ENCODE measurements around the gene EXPH5.

The EXPH5 gene

DNA sequence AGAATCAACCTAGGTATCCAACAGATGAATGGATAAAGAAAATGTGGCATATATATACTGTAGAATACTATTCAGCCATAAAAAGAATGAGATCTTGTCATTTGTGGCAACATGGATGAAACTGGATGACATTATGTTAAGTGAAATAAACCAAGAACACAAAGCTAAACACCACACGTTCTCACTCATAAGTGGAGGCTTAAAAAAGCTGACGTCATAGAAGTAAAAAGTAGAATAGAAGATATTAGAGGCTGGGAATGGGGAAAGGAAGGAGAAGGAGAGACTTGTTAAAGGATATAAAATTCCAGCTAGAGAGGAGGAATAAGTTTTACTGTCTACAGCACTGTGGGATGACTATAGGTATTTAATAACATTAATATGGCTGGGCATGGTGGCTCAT lies 12.9 kb downstream of the EXPH5 start:
- TF ChIP-seq EZH2 (optimal IDR thresholded peaks at IDR 0.05; ENCODE audit: low read depth, low read length), result no peak
- Histone ChIP-seq H3K4me3 (ENCODE audit: low read length) (no peak overlapping the region), H3K4me2 (ENCODE audit: low read depth, low read length) (no peak overlapping the region), H4K20me1 (ENCODE audit: insufficient read depth, low read length) (no peaks in the 10 kb centered on the region), H3K36me3 (replicated peaks; ENCODE audit: insufficient read depth, low read length) (no peaks in the 10 kb centered on the region), H3K9me2 (replicated peaks; ENCODE audit: insufficient read depth, low read length) (no peaks in the 10 kb centered on the region; the same call in 1 of the 2 replicates), H2AFZ (ENCODE audit: low read length) (no peak overlapping the region), H3K9ac (ENCODE audit: low read length) (no peak overlapping the region), H3K4me1 (ENCODE audit: low read length) (no peaks in the 10 kb centered on the region), H3K79me2 (ENCODE audit: low read length) (0 out of 2 replicates have a peak, but pooled peaks cover 2% of the 10 kb centered on the region), H3K9me3 (replicated peaks; ENCODE audit: insufficient read depth, low read length) (no peaks in the 10 kb centered on the region), H3K27ac (ENCODE audit: low read length) (no peak overlapping the region), H3F3A (ENCODE audit: insufficient read depth, low read length) (no peaks in the 10 kb centered on the region), H3K27me3 (replicated peaks; ENCODE audit: insufficient read depth, low read length) (no peaks in the 10 kb centered on the region)
- no peak for DNase-seq

DNA sequence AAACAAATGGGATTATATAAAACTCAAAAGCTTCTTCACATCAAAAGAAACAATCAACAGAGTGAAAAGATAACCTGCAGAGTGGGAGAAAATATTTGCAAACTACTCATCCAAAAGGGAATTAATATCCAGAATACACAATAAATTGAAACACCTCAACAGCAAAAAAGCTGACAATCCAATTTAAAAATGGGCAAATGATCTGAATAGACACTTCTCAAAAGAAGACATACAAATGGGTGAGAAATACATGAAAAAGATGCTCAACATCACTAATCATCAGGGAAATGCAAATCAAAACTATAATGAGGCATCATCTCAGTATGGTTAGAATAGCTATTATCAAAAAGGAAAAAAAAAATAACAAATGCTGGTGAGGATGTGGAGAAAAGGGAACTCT lies 13.5 kb downstream of the EXPH5 start:
- DNase-seq, result no peak
- Histone ChIP-seq H3K9me3 (replicated peaks; ENCODE audit: insufficient read depth, low read length) (no peaks in the 10 kb centered on the region), H3K36me3 (replicated peaks; ENCODE audit: insufficient read depth, low read length) (no peaks in the 10 kb centered on the region), H3K27ac (ENCODE audit: low read length) (no peak overlapping the region), H3K27me3 (replicated peaks; ENCODE audit: insufficient read depth, low read length) (no peaks in the 10 kb centered on the region), H3K4me3 (ENCODE audit: low read length) (no peak overlapping the region), H3K4me2 (ENCODE audit: low read depth, low read length) (no peak overlapping the region), H3F3A (ENCODE audit: insufficient read depth, low read length) (no peaks in the 10 kb centered on the region), H4K20me1 (ENCODE audit: insufficient read depth, low read length) (no peaks in the 10 kb centered on the region), H3K4me1 (ENCODE audit: low read length) (no peaks in the 10 kb centered on the region), H3K9ac (ENCODE audit: low read length) (no peak overlapping the region), H3K79me2 (ENCODE audit: low read length) (0 out of 2 replicates have a peak, but pooled peaks cover 2% of the 10 kb centered on the region), H3K9me2 (replicated peaks; ENCODE audit: insufficient read depth, low read length) (no peaks in the 10 kb centered on the region; the same call in 1 of the 2 replicates), H2AFZ (ENCODE audit: low read length) (no peak overlapping the region)
- no peak for TF ChIP-seq EZH2 (optimal IDR thresholded peaks at IDR 0.05; ENCODE audit: low read depth, low read length)
- TF ChIP-seq EZH2phosphoT487 (IDR thresholded peaks at IDR 0.05; ENCODE audit: low read length), result no peak
- TF ChIP-seq, protein P1, sequence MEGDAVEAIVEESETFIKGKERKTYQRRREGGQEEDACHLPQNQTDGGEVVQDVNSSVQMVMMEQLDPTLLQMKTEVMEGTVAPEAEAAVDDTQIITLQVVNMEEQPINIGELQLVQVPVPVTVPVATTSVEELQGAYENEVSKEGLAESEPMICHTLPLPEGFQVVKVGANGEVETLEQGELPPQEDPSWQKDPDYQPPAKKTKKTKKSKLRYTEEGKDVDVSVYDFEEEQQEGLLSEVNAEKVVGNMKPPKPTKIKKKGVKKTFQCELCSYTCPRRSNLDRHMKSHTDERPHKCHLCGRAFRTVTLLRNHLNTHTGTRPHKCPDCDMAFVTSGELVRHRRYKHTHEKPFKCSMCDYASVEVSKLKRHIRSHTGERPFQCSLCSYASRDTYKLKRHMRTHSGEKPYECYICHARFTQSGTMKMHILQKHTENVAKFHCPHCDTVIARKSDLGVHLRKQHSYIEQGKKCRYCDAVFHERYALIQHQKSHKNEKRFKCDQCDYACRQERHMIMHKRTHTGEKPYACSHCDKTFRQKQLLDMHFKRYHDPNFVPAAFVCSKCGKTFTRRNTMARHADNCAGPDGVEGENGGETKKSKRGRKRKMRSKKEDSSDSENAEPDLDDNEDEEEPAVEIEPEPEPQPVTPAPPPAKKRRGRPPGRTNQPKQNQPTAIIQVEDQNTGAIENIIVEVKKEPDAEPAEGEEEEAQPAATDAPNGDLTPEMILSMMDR (IDR thresholded peaks at IDR 0.05; ENCODE audit: low read length), result no peak

DNA sequence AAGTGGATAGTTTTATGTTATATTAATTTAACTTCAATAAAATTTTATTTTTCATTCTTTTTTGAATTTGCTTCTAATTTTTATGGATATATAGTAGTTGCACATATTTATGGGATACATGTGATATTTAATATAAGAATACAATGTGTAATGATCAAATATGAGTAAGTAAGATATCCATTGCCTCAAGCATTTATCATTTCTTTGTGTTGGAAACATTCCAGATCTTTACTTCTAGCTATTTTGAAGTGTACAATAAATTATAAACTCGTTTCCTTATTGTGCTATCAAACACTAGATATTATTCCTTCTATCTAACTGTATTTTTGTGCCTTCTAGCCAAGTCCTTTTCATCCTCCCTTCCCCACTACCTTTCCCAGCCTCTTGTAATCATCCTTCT lies 17.0 kb downstream of the EXPH5 start:
- Histone ChIP-seq H3K27ac (ENCODE audit: low read length) (no peak overlapping the region), H3K4me1 (ENCODE audit: low read length) (no peaks in the 10 kb centered on the region), H3K9me3 (replicated peaks; ENCODE audit: insufficient read depth, low read length) (no peaks in the 10 kb centered on the region), H3K36me3 (replicated peaks; ENCODE audit: insufficient read depth, low read length) (no peaks in the 10 kb centered on the region), H3K27me3 (replicated peaks; ENCODE audit: insufficient read depth, low read length) (no peaks in the 10 kb centered on the region), H3K79me2 (ENCODE audit: low read length) (0 out of 2 replicates have a peak, but pooled peaks cover 2% of the 10 kb centered on the region), H4K20me1 (ENCODE audit: insufficient read depth, low read length) (no peaks in the 10 kb centered on the region), H3K4me2 (ENCODE audit: low read depth, low read length) (no peak overlapping the region), H3K4me3 (ENCODE audit: low read length) (no peak overlapping the region), H3K9ac (ENCODE audit: low read length) (no peak overlapping the region), H2AFZ (ENCODE audit: low read length) (no peak overlapping the region), H3F3A (ENCODE audit: insufficient read depth, low read length) (no peaks in the 10 kb centered on the region), H3K9me2 (replicated peaks; ENCODE audit: insufficient read depth, low read length) (no peaks in the 10 kb centered on the region; the same call in 1 of the 2 replicates)
- DNase-seq, result no peak
- TF ChIP-seq EZH2 (optimal IDR thresholded peaks at IDR 0.05; ENCODE audit: low read depth, low read length) (no peak), EZH2phosphoT487 (IDR thresholded peaks at IDR 0.05; ENCODE audit: low read length) (no peak)
- TF ChIP-seq, protein P1 (IDR thresholded peaks at IDR 0.05; ENCODE audit: low read length), result no peak

DNA sequence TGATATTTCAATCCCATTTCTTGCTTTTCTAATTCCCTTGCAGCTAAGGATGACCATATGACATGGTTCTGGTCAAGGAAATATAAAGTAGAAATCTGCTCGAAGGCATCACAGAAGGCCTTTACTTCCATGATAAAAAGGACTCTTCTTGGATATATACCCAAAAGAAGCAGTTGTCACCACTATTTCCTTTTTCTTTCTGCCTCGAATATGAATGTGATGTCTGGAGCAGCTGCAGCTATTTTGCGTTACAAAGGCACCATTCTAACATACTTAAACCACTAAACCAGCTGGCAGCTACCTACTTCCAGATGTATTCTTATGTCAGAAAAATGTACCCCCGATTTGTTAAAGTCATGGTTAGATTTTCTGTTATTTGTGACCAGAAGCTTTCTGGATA lies 18.9 kb downstream of the EXPH5 start:
- H3K9ac ChIP-seq (ENCODE audit: low read length), result no peak overlapping the region
- DNase-seq, result no peak
- no peaks in the 10 kb centered on the region for H3K36me3 ChIP-seq (replicated peaks; ENCODE audit: insufficient read depth, low read length)
- H3K9me2 ChIP-seq (replicated peaks; ENCODE audit: insufficient read depth, low read length), result no peaks in the 10 kb centered on the region
- no peaks in the 10 kb centered on the region for H3K27me3 ChIP-seq (replicated peaks; ENCODE audit: insufficient read depth, low read length)
- H2AFZ ChIP-seq (ENCODE audit: low read length), result no peak overlapping the region
- H4K20me1 ChIP-seq (ENCODE audit: insufficient read depth, low read length), result no peaks in the 10 kb centered on the region
- H3K4me1 ChIP-seq (ENCODE audit: low read length), result no peaks in the 10 kb centered on the region
- H3K9me3 ChIP-seq (replicated peaks; ENCODE audit: insufficient read depth, low read length), result no peaks in the 10 kb centered on the region
- H3K27ac ChIP-seq (ENCODE audit: low read length), result no peak overlapping the region
- H3F3A ChIP-seq (ENCODE audit: insufficient read depth, low read length), result no peaks in the 10 kb centered on the region
- H3K79me2 ChIP-seq (ENCODE audit: low read length), result no peaks in the 10 kb centered on the region
- H3K4me2 ChIP-seq (ENCODE audit: low read depth, low read length), result no peak overlapping the region
- no peak overlapping the region for H3K4me3 ChIP-seq (ENCODE audit: low read length)
- TF ChIP-seq EZH2phosphoT487 (IDR thresholded peaks at IDR 0.05; ENCODE audit: low read length) (no peak), EZH2 (optimal IDR thresholded peaks at IDR 0.05; ENCODE audit: low read depth, low read length) (no peak)
- TF ChIP-seq, protein P1 (IDR thresholded peaks at IDR 0.05; ENCODE audit: low read length), result no peak
